Heart left ventricle (tissue), 13 donors: ENCODE results near the gene CXCL12.

Source experiments
- CTCF ChIP-seq, 12 donors: fragments of 200-600 bp; sonication (generic) in 4 of 12; IDR thresholded peaks; one replicate each; pipeline versions ENCODE4 v1.5.0 to v1.8.0; 2018 to 2022; ENCODE audit warnings: antibody characterized with exemption in 12 of 12, mild to moderate bottlenecking in 5 of 12
- POLR2A ChIP-seq, 2 donors: fragments of 450-650 bp; IDR thresholded peaks; one replicate each; pipeline ENCODE4 v1.6.1; 2017; ENCODE audit warnings: antibody characterized with exemption in 2 of 2, mild to moderate bottlenecking in 2 of 2, moderate library complexity in 2 of 2
- donor health status: ischemic (EF 13 %, LVEDD 7.1; RV severe dilation, severe dysfunction).
- donor health status: DM: no; HTN: yes; CAD: no.
- donor health status: DM: no; HTN: no; CAD: no.
- donor health status: ischemic (EF 25% LVEDD 6.9; RV normal size, moderate dysfunction).
- donor health status: ischemic (EF 25% LVEDD 5.7; RV mildly dilated, moderate dysfunction).
- donor health status: ischemic (EF 35%, LVEDD 5.7; RV mildly dilated, moderate dysfunction).
- donor health status: nonischemic (EF 11% LVEDD 7.7; RV severe dilation, severe dysfunction).
- donor health status: DM: yes; HTN: yes; CAD: no.
- donor health status: PGD.
- donor health status: ischemic (EF 29% LVEDD 5.4; RV normal size, mild dysfunction).
- donor health status: nonischemic (EF 23%, LVEDD 6.1; RV moderate dilation, normal function).

- TF ChIP-seq POLR2A (IDR thresholded peaks at IDR 0.05) (no peak), CTCF (IDR thresholded peaks at IDR 0.05) (no peak)
Measured at GRCh38 chr10:44376472-44377099, 8.3 kb downstream of the CXCL12 start.
